CD4-positive, CD25-positive, alpha-beta regulatory T cell (primary cell): Measurements from ENCODE around the gene STPG1. TPM values are rescaled to one million over a fixed set of nuclear protein-coding genes. Genes with fewer than 3 reads are reported as not detected.

Experiments
- ATAC-seq, 2 donors: fragments of 150-1000 bp; cut with Tn5 transposase; one replicate each; pipeline ENCODE4 v1.10.0; 2021; ENCODE audit warnings: low read depth in 2 of 2, moderate number of reproducible peaks in 2 of 2, moderate library complexity in 1 of 2
- DNase-seq, 3 donors: peaks; one replicate each; pipeline versions ENCODE4 v3.0.0 to v3.0.0-alpha.2; 2012 to 2022; ENCODE audit warnings: mixed read lengths in 1 of 3
- H3K27ac ChIP-seq: one replicate; pipeline ENCODE4 v1.7.0; 2013; ENCODE audit warnings: mild to moderate bottlenecking, low read length; ENCODE audit not compliant: insufficient read depth, poor library complexity, severe bottlenecking
- H3K27me3 ChIP-seq: one replicate; pipeline ENCODE4 v1.7.0; 2013; ENCODE audit warnings: low read length; ENCODE audit not compliant: control insufficient read depth, insufficient read depth
- H3K36me3 ChIP-seq: one replicate; pipeline ENCODE4 v1.7.0; 2013; ENCODE audit warnings: mild to moderate bottlenecking, low read length, moderate library complexity; ENCODE audit not compliant: control insufficient read depth, insufficient read depth
- H3K4me1 ChIP-seq: 2 replicates; pipeline ENCODE4 v1.7.0; 2013; ENCODE audit warnings: mild to moderate bottlenecking, low read length; ENCODE audit not compliant: insufficient read depth, control insufficient read depth, poor library complexity, severe bottlenecking
- H3K4me3 ChIP-seq: one replicate; pipeline ENCODE4 v1.7.0; 2013; ENCODE audit warnings: low read depth, mild to moderate bottlenecking, low read length, moderate library complexity
- H3K9me3 ChIP-seq, 2 experiments: 1 replicate in 1 of 2; 2 replicates in 1 of 2; pipeline ENCODE4 v1.7.0; 2013; ENCODE audit warnings: low read length in 2 of 2, mild to moderate bottlenecking in 1 of 2, moderate library complexity in 1 of 2; ENCODE audit not compliant: control insufficient read depth in 2 of 2
- H3K27ac Mint-ChIP-seq, 3 donors: one replicate each; pipeline ENCODE4 v1.8.0; 2020 to 2022; ENCODE audit warnings: mild to moderate bottlenecking in 3 of 3, mixed read lengths in 3 of 3, moderate library complexity in 2 of 3
- H3K27me3 Mint-ChIP-seq: one replicate; pipeline ENCODE4 v1.8.0; 2022; ENCODE audit warnings: mild to moderate bottlenecking, mixed read lengths
- H3K36me3 Mint-ChIP-seq: one replicate; pipeline ENCODE4 v1.8.0; 2020; ENCODE audit warnings: mixed read lengths
- H3K4me1 Mint-ChIP-seq, 4 donors: one replicate each; pipeline ENCODE4 v1.8.0; 2020 to 2022; ENCODE audit warnings: mixed read lengths in 4 of 4, mild to moderate bottlenecking in 1 of 4
- H3K4me3 Mint-ChIP-seq, 4 donors: one replicate each; pipeline ENCODE4 v1.8.0; 2020 to 2022; ENCODE audit warnings: mild to moderate bottlenecking in 4 of 4, mixed read lengths in 4 of 4, moderate library complexity in 3 of 4
- H3K9me3 Mint-ChIP-seq, 7 donors: one replicate each; pipeline ENCODE4 v1.8.0; 2020 to 2022; ENCODE audit warnings: mixed read lengths in 7 of 7, mild to moderate bottlenecking in 3 of 7, moderate library complexity in 2 of 7
- polyA plus RNA-seq, 4 donors: library from polyadenylated mRNA; unstranded; fragments of 300-500 nt; fragmentation: Illumina TruSeq; gene quantifications; one replicate each; pipeline ENCODE4 v1.2.3, GENCODE V29; 2021
- total RNA-seq: library from RNA; stranded (reverse); gene quantifications from one replicate; pipeline ENCODE4 v1.2.3, GENCODE V29; 2022

The STPG1 gene
- total and polyA plus RNA-seq, 5 donors from 2014 or later: 1.1 to 5.3 (median 3.4) TPM

GRCh38 chr1:24308365-24309015, 105.1 kb downstream of the STPG1 start:
- DNase-seq (no peak), ATAC-seq (no peak)
- no peaks in the 10 kb centered on the region for H3K36me3 ChIP-seq
- no peaks in the 10 kb centered on the region for H3K9me3 ChIP-seq
- no peak overlapping the region for H3K4me3 ChIP-seq
- Mint-ChIP-seq H3K27ac (no peak overlapping the region), H3K36me3 (no peaks in the 10 kb centered on the region), H3K9me3 (peaks cover 0 to 1% (median 0%) of the 10 kb centered on the region in 7 donors), H3K27me3 (peaks cover 16% of the 10 kb centered on the region), H3K4me3 (no peak overlapping the region), H3K4me1 (no peaks in the 10 kb centered on the region)
- H3K4me1 ChIP-seq: no peaks in the 10 kb centered on the region
- H3K27ac ChIP-seq: no peak overlapping the region
- no peaks in the 10 kb centered on the region for H3K27me3 ChIP-seq

Other genes with a start within 250 kb of the STPG1 start
- gene IFNLR1, start 226.5 kb downstream of the STPG1 start, total RNA-seq: 2.8 TPM
- gene IFNLR1, start 226.5 kb downstream of the STPG1 start, polyA plus RNA-seq: 1 to 10 TPM in 1 of 4 donors, under 1 TPM in 3; 0.36 to 1.4 (median 0.59) TPM
- not detected for gene GRHL3, start 94.4 kb downstream of the STPG1 start, total RNA-seq
- gene GRHL3, start 94.4 kb downstream of the STPG1 start, polyA plus RNA-seq: not detected
- gene NIPAL3, start 2.0 kb upstream of the STPG1 start, total RNA-seq: 57.0 TPM
- 10 to 100 TPM; 62.1 to 70.2 (median 65.2) TPM for gene NIPAL3, start 2.0 kb upstream of the STPG1 start, polyA plus RNA-seq
- gene RCAN3, start 89.1 kb upstream of the STPG1 start, total RNA-seq: 172 TPM
- gene RCAN3, start 89.1 kb upstream of the STPG1 start, polyA plus RNA-seq: 100 to 1,000 TPM; 126 to 146 (median 133) TPM
- not detected for gene NCMAP, start 142.3 kb upstream of the STPG1 start, total RNA-seq
- under 1 TPM in 1 of 4 donors, not detected in 3; 0.34 TPM for gene NCMAP, start 142.3 kb upstream of the STPG1 start, polyA plus RNA-seq
- 284 TPM for gene SRRM1, start 229.5 kb upstream of the STPG1 start, total RNA-seq
- 100 to 1,000 TPM in 1 of 4 donors, 10 to 100 TPM in 3; 85.5 to 120 (median 91.6) TPM for gene SRRM1, start 229.5 kb upstream of the STPG1 start, polyA plus RNA-seq